Fibroblast of gingiva (primary cell): ENCODE results near the gene SLC6A18.

Experiments used
- DNase-seq: peaks from one replicate; pipeline ENCODE4 v3.0.0-alpha.2; 2011; ENCODE audit warnings: low read depth

SLC6A18 gene

GRCh38 chr5:1235379-1235778, 10.2 kb downstream of the SLC6A18 start:
- no peak for DNase-seq

DNA sequence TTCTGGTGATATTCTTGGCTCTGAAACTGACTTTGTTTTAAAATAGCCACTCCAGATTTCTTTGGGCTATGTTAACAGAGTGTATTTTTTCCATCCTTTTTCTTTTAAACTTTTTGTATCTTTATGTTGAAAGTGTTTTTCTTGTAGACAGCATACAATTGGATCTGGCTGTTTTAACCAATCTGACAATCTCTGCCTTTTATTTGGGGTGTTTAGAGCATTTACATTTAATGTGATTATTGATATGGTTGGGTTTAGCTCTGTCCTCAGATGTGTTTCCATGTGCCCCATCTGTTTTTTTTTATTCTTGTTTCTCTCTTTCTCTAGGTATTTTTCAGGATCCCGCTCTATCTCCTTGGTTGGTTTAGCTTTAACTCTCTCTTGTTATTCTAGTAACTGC, 10.7 kb downstream of the SLC6A18 start:
- DNase-seq = no peak

- DNase-seq = no peak
Observed at GRCh38 chr5:1239505-1240251, 14.5 kb downstream of the SLC6A18 start.

GRCh38 chr5:1240496-1241260, 15.5 kb downstream of the SLC6A18 start:
- DNase-seq = no peak

DNA sequence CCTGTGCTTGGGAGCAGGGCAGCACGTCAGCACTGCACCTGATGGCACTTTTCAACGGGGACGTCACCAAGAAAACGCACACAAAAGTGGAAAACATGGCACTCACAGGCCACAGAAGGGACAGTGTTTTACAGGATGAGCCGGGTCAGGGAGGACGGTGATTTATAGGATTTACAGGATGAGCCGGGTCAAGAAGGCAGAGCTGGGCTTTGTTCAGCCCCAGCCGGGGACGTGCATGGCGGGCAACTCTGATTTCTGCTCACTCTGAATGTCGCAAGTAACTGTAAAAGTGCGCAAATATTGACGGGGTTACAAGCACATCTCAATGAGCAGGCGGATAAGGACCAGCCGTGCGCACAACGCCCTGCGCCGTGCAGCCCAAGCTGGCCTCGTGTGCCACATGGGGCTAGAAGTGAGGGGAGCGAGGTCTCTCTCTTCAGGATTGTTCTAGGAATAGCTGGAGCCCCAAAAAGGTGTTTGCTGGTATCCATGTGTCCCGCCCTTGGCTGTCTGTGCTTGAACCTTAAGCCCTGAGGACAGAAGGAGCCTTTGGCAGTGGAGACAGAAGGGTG, 16.4 kb downstream of the SLC6A18 start:
- no peak for DNase-seq

GRCh38 chr5:1242733-1243486, 17.7 kb downstream of the SLC6A18 start:
- no peak for DNase-seq

DNA sequence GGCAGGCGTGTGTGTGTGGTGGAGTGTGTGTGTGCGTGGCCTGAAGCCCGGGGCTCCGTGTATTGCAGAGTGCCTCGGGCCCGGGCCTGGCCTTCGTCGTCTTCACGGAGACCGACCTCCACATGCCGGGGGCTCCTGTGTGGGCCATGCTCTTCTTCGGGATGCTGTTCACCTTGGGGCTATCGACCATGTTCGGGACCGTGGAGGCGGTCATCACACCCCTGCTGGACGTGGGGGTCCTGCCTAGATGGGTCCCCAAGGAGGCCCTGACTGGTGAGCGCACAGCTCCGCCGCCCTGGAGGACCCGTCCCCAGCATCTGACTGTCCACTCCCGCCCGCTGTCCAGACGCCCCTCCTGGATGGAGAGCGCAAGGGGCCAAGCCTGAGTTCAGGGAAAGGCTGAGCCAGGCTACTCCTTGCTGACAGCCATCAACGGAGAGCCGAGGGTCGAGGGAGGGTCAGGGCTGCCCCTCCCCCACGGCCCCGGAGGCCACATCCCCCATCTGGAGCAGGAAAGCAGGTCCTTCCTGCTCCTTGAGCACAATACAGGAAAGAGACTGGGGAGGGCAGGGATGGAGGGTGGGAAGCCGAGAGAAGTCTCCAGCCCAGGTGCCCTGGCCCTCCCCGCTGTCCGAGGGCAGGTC, 18.4 kb downstream of the SLC6A18 start:
- no peak for DNase-seq

GRCh38 chr5:1244255-1244654, 19.1 kb downstream of the SLC6A18 start:
- DNase-seq = no peak

- DNase-seq = no peak
Observed at GRCh38 chr5:1244976-1245375, 19.8 kb downstream of the SLC6A18 start.

DNA sequence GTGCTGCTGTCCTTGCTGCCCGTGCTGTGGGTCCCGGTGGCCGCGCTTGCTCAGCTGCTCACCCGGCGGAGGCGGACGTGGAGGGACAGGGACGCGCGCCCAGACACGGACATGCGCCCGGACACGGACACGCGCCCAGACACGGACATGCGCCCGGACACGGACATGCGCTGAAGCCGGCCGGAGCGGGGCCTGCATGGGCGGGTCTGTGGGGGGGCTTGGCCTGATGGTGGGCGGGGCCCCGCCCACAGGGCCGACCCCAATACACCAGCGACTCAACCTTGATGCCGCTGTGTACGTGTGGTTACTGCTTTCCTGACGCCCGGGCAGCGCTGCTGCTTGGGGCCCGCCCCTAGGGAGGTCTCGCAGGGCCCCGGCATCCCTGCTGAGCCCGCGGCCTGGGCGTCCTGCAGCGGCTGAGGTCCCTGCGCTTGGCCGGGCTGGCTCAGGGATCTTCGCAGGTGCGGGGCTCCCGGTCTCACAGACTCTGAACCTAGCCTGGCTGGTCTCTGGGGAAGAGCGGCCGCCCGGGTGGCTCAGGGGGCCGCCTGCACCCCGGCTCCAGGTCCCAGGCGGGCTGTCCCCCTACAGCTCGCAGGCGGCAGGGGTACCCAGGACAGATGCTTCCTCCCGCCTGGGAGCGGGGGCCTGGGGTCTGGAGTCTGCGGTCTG, 20.9 kb downstream of the SLC6A18 start:
- no peak for DNase-seq

GRCh38 chr5:1246711-1247431, 21.7 kb downstream of the SLC6A18 start:
- DNase-seq = no peak

GRCh38 chr5:1247811-1248210, 22.6 kb downstream of the SLC6A18 start:
- DNase-seq = no peak

GRCh38 chr5:1249366-1250280, 24.4 kb downstream of the SLC6A18 start:
- no peak for DNase-seq

- no peak for DNase-seq
Observed at GRCh38 chr5:1251678-1252580, 26.7 kb downstream of the SLC6A18 start.

DNA sequence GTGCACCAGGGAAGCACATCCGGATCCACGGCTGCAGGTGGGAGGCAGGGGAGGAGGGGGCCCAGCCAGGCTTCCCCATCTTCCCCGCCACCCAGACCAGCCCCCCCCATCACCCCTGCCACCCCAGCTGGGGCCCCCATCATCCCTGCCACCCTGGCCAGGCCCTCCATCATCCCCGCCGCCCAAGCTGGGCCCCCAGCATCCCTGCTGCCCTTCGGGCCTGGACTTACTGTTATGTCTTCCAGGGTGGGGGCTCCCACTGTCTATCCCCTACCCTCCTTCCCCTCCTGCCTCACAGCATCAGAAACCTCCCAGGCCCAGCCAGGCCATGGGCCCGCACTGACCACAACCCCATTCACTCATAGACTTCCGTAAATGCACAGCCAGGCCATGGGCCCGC, 27.5 kb downstream of the SLC6A18 start:
- DNase-seq = no peak

GRCh38 chr5:1253456-1254105, 28.4 kb downstream of the SLC6A18 start:
- no peak for DNase-seq

GRCh38 chr5:1254196-1254595, 29.0 kb downstream of the SLC6A18 start:
- no peak for DNase-seq

GRCh38 chr5:1255081-1255561, 29.9 kb downstream of the SLC6A18 start:
- DNase-seq = no peak
